ENCODE measurements around the gene JMJD8.

The JMJD8 gene

GRCh38 chr16:644556-644955, 39.6 kb downstream of the JMJD8 start:
- H3K4me1 ChIP-seq = peaks cover 80% of the 10 kb centered on the region

GRCh38 chr16:643050-643368, 41.1 kb downstream of the JMJD8 start:
- no peak for TF ChIP-seq Cebpa-rat (IDR thresholded peaks at IDR 0.05)
- no peaks in the 10 kb centered on the region for H3K9me3 ChIP-seq
- H3K36me3 ChIP-seq = peaks cover 17% of the 10 kb centered on the region
- peak overlapping the region; percentile 99 for H3K4me2 ChIP-seq
- H3K4me3 ChIP-seq = peak overlapping the region; percentile 93
- peaks cover 87% of the 10 kb centered on the region for H3K4me1 ChIP-seq
- no peaks in the 10 kb centered on the region for H3K27me3 ChIP-seq
- H4K20me1 ChIP-seq = peaks cover 55% of the 10 kb centered on the region
- peak overlapping the region; percentile 90 for H3K27ac ChIP-seq
- peak overlapping the region; percentile 87 for H3K9ac ChIP-seq

More at GRCh38 chr16:644556-644955, 39.6 kb downstream of the JMJD8 start:
- Histone ChIP-seq H3K27ac (no peak overlapping the region), H3K4me2 (no peak overlapping the region), H3K36me3 (peaks cover 17% of the 10 kb centered on the region), H3K27me3 (no peaks in the 10 kb centered on the region), H3K9ac (no peak overlapping the region), H3K4me3 (no peak overlapping the region), H4K20me1 (peaks cover 58% of the 10 kb centered on the region), H3K9me3 (no peaks in the 10 kb centered on the region)
- no peak for TF ChIP-seq Cebpa-rat (IDR thresholded peaks at IDR 0.05)

GRCh38 chr16:642189-643049, 41.7 kb downstream of the JMJD8 start:
- Histone ChIP-seq H3K9me3 (no peaks in the 10 kb centered on the region), H3K9ac (peak overlapping the region; percentile 87), H3K27me3 (no peaks in the 10 kb centered on the region), H4K20me1 (peaks cover 49% of the 10 kb centered on the region), H3K4me2 (peak overlapping the region; percentile 99), H3K36me3 (peaks cover 15% of the 10 kb centered on the region), H3K4me3 (peak overlapping the region; percentile 93), H3K27ac (peak overlapping the region; percentile 90), H3K4me1 (peaks cover 87% of the 10 kb centered on the region)
- no peak for TF ChIP-seq Cebpa-rat (IDR thresholded peaks at IDR 0.05)

GRCh38 chr16:641326-642188, 42.6 kb downstream of the JMJD8 start, which contains the start of gene MCRIP2:
MCRIP2 (plus strand) TSS chr16:641828; CDS start chr16:641992, 164 bp downstream.
- Histone ChIP-seq H3K27ac (peak within 1 kb of the TSS; percentile 90), H4K20me1 (peaks cover 41% of the 10 kb centered on the region), H3K4me1 (peaks cover 81% of the 10 kb centered on the region)

GRCh38 chr16:640614-641013, 43.5 kb downstream of the JMJD8 start:
- H3K4me1 ChIP-seq = peaks cover 72% of the 10 kb centered on the region
- H3K9ac ChIP-seq = peak overlapping the region; percentile 87
- no peak for TF ChIP-seq Cebpa-rat (IDR thresholded peaks at IDR 0.05)
- peaks cover 31% of the 10 kb centered on the region for H4K20me1 ChIP-seq
- peak overlapping the region; percentile 93 for H3K4me3 ChIP-seq
- H3K4me2 ChIP-seq = peak overlapping the region; percentile 99
- H3K36me3 ChIP-seq = no peaks in the 10 kb centered on the region
- no peaks in the 10 kb centered on the region for H3K9me3 ChIP-seq
- H3K27me3 ChIP-seq = no peaks in the 10 kb centered on the region
- H3K27ac ChIP-seq = peak overlapping the region; percentile 90

More at GRCh38 chr16:641326-642188, 42.6 kb downstream of the JMJD8 start, which contains the start of gene MCRIP2:
- Histone ChIP-seq H3K27me3 (no peaks in the 10 kb centered on the region), H3K4me2 (peak within 1 kb of the TSS; percentile 99), H3K9me3 (no peaks in the 10 kb centered on the region), H3K4me3 (peak within 1 kb of the TSS; percentile 93), H3K9ac (peak within 1 kb of the TSS; percentile 87), H3K36me3 (peaks cover 7% of the 10 kb centered on the region)
- no peak for TF ChIP-seq Cebpa-rat (IDR thresholded peaks at IDR 0.05)

- peak overlapping the region; percentile 59; the same call in 1 of the 2 replicates for H3K9ac ChIP-seq
These were observed 45.3 kb downstream of the JMJD8 start for GRCh38 chr16:638836-639235.

GRCh38 chr16:638034-638543, 46.0 kb downstream of the JMJD8 start:
- Histone ChIP-seq H3K36me3 (peaks cover 19% of the 10 kb centered on the region), H3K4me2 (peak overlapping the region; percentile 89), H3K4me3 (no peak overlapping the region), H3K27ac (peak overlapping the region; percentile 68), H3K9me3 (no peaks in the 10 kb centered on the region), H3K4me1 (peaks cover 66% of the 10 kb centered on the region), H3K27me3 (no peaks in the 10 kb centered on the region), H3K9ac (peak overlapping the region; percentile 58; the same call in 1 of the 2 replicates), H4K20me1 (peaks cover 31% of the 10 kb centered on the region)
- TF ChIP-seq Cebpa-rat (IDR thresholded peaks at IDR 0.05) = no peak

More at GRCh38 chr16:638836-639235, 45.3 kb downstream of the JMJD8 start:
- Histone ChIP-seq H3K4me2 (peak overlapping the region; percentile 82), H3K36me3 (peaks cover 12% of the 10 kb centered on the region), H4K20me1 (peaks cover 31% of the 10 kb centered on the region), H3K4me3 (peak overlapping the region; percentile 24; the same call in 1 of the 2 replicates), H3K27me3 (no peaks in the 10 kb centered on the region), H3K4me1 (peaks cover 73% of the 10 kb centered on the region), H3K27ac (peak overlapping the region; percentile 81), H3K9me3 (no peaks in the 10 kb centered on the region)
- TF ChIP-seq Cebpa-rat (IDR thresholded peaks at IDR 0.05) = no peak

- peak overlapping the region; percentile 92 for H3K4me3 ChIP-seq
- H3K4me2 ChIP-seq = peak overlapping the region; percentile 89
- peaks cover 58% of the 10 kb centered on the region for H3K4me1 ChIP-seq
These were observed 46.8 kb downstream of the JMJD8 start for GRCh38 chr16:637081-638018.

More at GRCh38 chr16:637081-638018, 46.8 kb downstream of the JMJD8 start:
- TF ChIP-seq Cebpa-rat (IDR thresholded peaks at IDR 0.05) = no peak
- peaks cover 31% of the 10 kb centered on the region for H4K20me1 ChIP-seq
- peak overlapping the region; percentile 86 for H3K9ac ChIP-seq
- peaks cover 26% of the 10 kb centered on the region for H3K36me3 ChIP-seq
- no peaks in the 10 kb centered on the region for H3K27me3 ChIP-seq
- H3K27ac ChIP-seq = peak overlapping the region; percentile 68
- H3K9me3 ChIP-seq = no peaks in the 10 kb centered on the region
